ENCODE measurements around the gene SLC15A4. TPM values are rescaled to one million over a fixed set of nuclear protein-coding genes. Genes with fewer than 3 reads are reported as not detected.
A peak's percentile ranks its signal among the peaks of the same experiment; 100 is the strongest.

SLC15A4 gene
- total RNA-seq, 1 experiment from 2014 or later, result 20.6 TPM

DNA sequence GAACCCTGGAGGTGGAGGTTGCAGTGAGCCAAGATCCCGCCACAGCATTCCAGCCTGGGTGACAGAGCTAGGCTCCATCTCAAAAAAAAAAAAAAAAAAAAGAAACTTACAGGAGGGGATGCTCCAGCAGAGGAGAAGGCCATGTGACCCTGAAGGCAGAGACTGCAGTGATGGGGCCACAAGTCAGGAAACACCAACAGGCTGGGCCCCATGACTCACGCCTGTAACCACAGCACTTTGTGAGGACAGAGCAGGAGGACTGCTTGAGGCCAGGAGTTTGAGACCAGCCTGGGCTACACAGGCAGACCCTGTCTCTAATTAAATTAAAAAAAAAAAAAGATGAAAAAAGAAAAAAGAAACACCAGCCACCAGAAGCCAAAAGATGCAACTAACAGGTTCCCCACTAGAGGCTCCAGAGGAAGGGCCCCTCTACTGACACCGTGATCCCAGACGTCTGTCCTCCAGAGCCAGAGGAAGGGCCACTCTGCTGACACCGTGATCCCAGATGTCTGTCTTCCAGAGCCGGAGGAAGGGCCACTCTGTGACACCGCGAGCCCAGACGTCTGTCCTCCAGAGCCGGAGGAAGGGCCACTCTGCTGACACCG lies 20.4 kb upstream of the SLC15A4 start:
- no peak for DNase-seq (ENCODE audit: low read depth, low spot score)
- no peak for TF ChIP-seq SIN3A (IDR thresholded peaks at IDR 0.05; ENCODE audit: low read depth)
- TF ChIP-seq CTCF (IDR thresholded peaks at IDR 0.05 in 2 of 3, conservative IDR thresholded peaks at IDR 0.05 in 1 of 3; ENCODE audit: borderline replicate concordance in 1 of 3, insufficient read depth in 1 of 3, low read depth in 2 of 3, low read length in 2 of 3), result peak in 2 of 3 experiments; percentile 25 to 37; a peak in 4 of 6 replicates
- Histone ChIP-seq H3K4me3 (replicated peaks in 1 of 2; ENCODE audit: low read depth in 1 of 2, low read length in 2 of 2) (no peak overlapping the region), H3K27ac (ENCODE audit: low read depth, low read length) (no peak overlapping the region), H3K4me1 (ENCODE audit: control insufficient read depth in 1 of 2, insufficient read depth in 2 of 2, low read length in 2 of 2) (no peaks in the 10 kb centered on the region), H3K9ac (ENCODE audit: low read length) (no peak overlapping the region), H3K9me3 (ENCODE audit: control insufficient read depth in 1 of 2, insufficient read depth in 1 of 2, low read depth in 1 of 2, low read length in 2 of 2) (no peaks in the 10 kb centered on the region), H3K27me3 (ENCODE audit: insufficient read depth, low read length) (0 out of 2 replicates have a peak, but pooled peaks cover 13% of the 10 kb centered on the region), H4K20me1 (ENCODE audit: insufficient read depth) (no peaks in the 10 kb centered on the region), H3K79me2 (ENCODE audit: insufficient read depth, low read length) (no peaks in the 10 kb centered on the region), H3K4me2 (ENCODE audit: low read length) (no peak overlapping the region), H3K9me2 (ENCODE audit: insufficient read depth) (no peaks in the 10 kb centered on the region), H3K36me3 (ENCODE audit: control insufficient read depth in 1 of 2, insufficient read depth in 2 of 2, low read length in 2 of 2) (no peaks in the 10 kb centered on the region), H2AFZ (ENCODE audit: low read depth, low read length, poor library complexity, severe bottlenecking) (no peak overlapping the region)
- BruUV-seq (replicated peaks), result no TSS peak
- CTCF ChIA-PET, result no interaction called here
- RAD21 ChIA-PET (ENCODE audit: low non-redundant PET in 1 of 2, low total read pairs in 2 of 2, uncharacterized antibody in 2 of 2, unreplicated experiment in 2 of 2), result no interaction called here
- ATAC-seq, result no peak
- intact Hi-C loops (cut with micrococcal nuclease), result no loop called here
- POLR2A ChIA-PET, result no interaction called here

GRCh38 chr12:128843538-128843937 lies 19.8 kb upstream of the SLC15A4 start:
- no peak for ATAC-seq
- no peak for DNase-seq (ENCODE audit: low read depth, low spot score)
- ChIA-PET POLR2A (no interaction called here), RAD21 (ENCODE audit: low non-redundant PET in 1 of 2, low total read pairs in 2 of 2, uncharacterized antibody in 2 of 2, unreplicated experiment in 2 of 2) (no interaction called here), CTCF (no interaction called here)
- Histone ChIP-seq H2AFZ (ENCODE audit: low read depth, low read length, poor library complexity, severe bottlenecking) (no peak overlapping the region), H3K9me2 (ENCODE audit: insufficient read depth) (no peaks in the 10 kb centered on the region), H3K4me2 (ENCODE audit: low read length) (no peak overlapping the region), H3K79me2 (ENCODE audit: insufficient read depth, low read length) (no peaks in the 10 kb centered on the region), H3K9ac (ENCODE audit: low read length) (no peak overlapping the region), H3K9me3 (ENCODE audit: control insufficient read depth in 1 of 2, insufficient read depth in 1 of 2, low read depth in 1 of 2, low read length in 2 of 2) (no peaks in the 10 kb centered on the region), H3K27me3 (ENCODE audit: insufficient read depth, low read length) (0 out of 2 replicates have a peak, but pooled peaks cover 16% of the 10 kb centered on the region), H3K36me3 (ENCODE audit: control insufficient read depth in 1 of 2, insufficient read depth in 2 of 2, low read length in 2 of 2) (no peaks in the 10 kb centered on the region), H3K27ac (ENCODE audit: low read depth, low read length) (no peak overlapping the region), H3K4me3 (replicated peaks in 1 of 2; ENCODE audit: low read depth in 1 of 2, low read length in 2 of 2) (no peak overlapping the region), H4K20me1 (ENCODE audit: insufficient read depth) (no peaks in the 10 kb centered on the region), H3K4me1 (ENCODE audit: control insufficient read depth in 1 of 2, insufficient read depth in 2 of 2, low read length in 2 of 2) (no peaks in the 10 kb centered on the region)
- BruUV-seq (replicated peaks), result no TSS peak
- TF ChIP-seq, protein P1, sequence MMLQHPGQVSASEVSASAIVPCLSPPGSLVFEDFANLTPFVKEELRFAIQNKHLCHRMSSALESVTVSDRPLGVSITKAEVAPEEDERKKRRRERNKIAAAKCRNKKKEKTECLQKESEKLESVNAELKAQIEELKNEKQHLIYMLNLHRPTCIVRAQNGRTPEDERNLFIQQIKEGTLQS (IDR thresholded peaks at IDR 0.05), result no peak
- TF ChIP-seq EZH2 (IDR thresholded peaks at IDR 0.05), result no peak
- no peak for TF ChIP-seq ZBTB33 (IDR thresholded peaks at IDR 0.05; ENCODE audit: extremely low read depth, insufficient replicate concordance, low read length)
- intact Hi-C loops (cut with micrococcal nuclease), result no loop called here
